HepG2 (cell line): ENCODE results near the gene GOLPH3. TPM values are rescaled to one million over a fixed set of nuclear protein-coding genes. Genes with fewer than 3 reads are reported as not detected.

Experiments
- ATAC-seq: fragments of 200-7000 bp; cut with Tn5 transposase; 3 replicates; pipeline ENCODE4 v1.9.1; 2020; ENCODE audit warnings: mild to moderate bottlenecking, moderate library complexity
- BruUV-seq: library from RNA; stranded (reverse); fragments of 400-500 nt; replicated peaks from 2 replicates; lab custom pipeline; 2021; lab: Mats Ljungman, UMichigan
- CTCF ChIA-PET: fragments of 300-600 bp; formaldehyde crosslinking; extraction: SDS; loops from one replicate; lab custom pipeline; 2021; ENCODE audit warnings: low total read pairs, inconsistent platforms, low intra/inter-chr PET ratio; lab: Yijun Ruan, JAX
- POLR2A ChIA-PET: fragments of 350-600 bp; sonication (Branson Sonifier 250); formaldehyde crosslinking; loops from one replicate; lab custom pipeline; 2020; ENCODE audit warnings: antibody characterized with exemption, inconsistent platforms; lab: Yijun Ruan, JAX
- DNase-seq: peaks from one replicate; pipeline ENCODE4 v3.0.0-alpha.2; 2015; ENCODE audit warnings: low spot score
- FAIRE-seq: peaks from 3 replicates; lab custom pipeline; 2011; peaks lifted over from hg19 to GRCh38; lab: Jason Lieb, UNC
- H2AFZ ChIP-seq: one replicate; pipeline ENCODE4 v1.6.1; 2011; ENCODE audit warnings: low read length, inconsistent platforms
- H3K27ac ChIP-seq: fragments of 300-600 bp; 3 replicates; pipeline ENCODE4 v1.8.0; 2011; ENCODE audit warnings: mixed run types, mild to moderate bottlenecking, mixed read lengths, low read length, inconsistent platforms; ENCODE audit not compliant: insufficient read depth; ENCODE audit errors: extremely low read length
- H3K27me3 ChIP-seq, 2 experiments: fragments of 200-600 bp in 1 of 2; 2 replicates in 1 of 2; 3 replicates in 1 of 2; pipeline versions ENCODE4 v1.6.0 to v1.8.0; 2011; ENCODE audit warnings: low read length in 2 of 2, mild to moderate bottlenecking in 2 of 2, moderate library complexity in 2 of 2, inconsistent platforms in 1 of 2; ENCODE audit not compliant: insufficient read depth in 2 of 2, control insufficient read depth in 1 of 2
- H3K36me3 ChIP-seq, 2 experiments: fragments of 200-600 bp in 1 of 2; replicated peaks in 1 of 2; 2 replicates in 1 of 2; 3 replicates in 1 of 2; pipeline versions ENCODE4 v1.5.1 to v1.8.0; 2011; ENCODE audit warnings: low read length in 2 of 2, inconsistent platforms in 1 of 2; ENCODE audit not compliant: insufficient read depth in 2 of 2, control insufficient read depth in 1 of 2
- H3K4me1 ChIP-seq: 2 replicates; pipeline ENCODE4 v1.5.1; 2012; ENCODE audit warnings: low read length, inconsistent platforms; ENCODE audit not compliant: insufficient read depth
- H3K4me2 ChIP-seq: 2 replicates; pipeline ENCODE4 v1.6.0; 2011; ENCODE audit warnings: low read depth, low read length, inconsistent platforms
- H3K4me3 ChIP-seq, 3 experiments: fragments of 200-600 bp in 1 of 3; sonication (generic), shearing (Covaris generic) in 1 of 3; replicated peaks in 1 of 3; 2 replicates each; pipeline ENCODE4 v1.5.1; 2011 to 2016; ENCODE audit warnings: low read length in 3 of 3, inconsistent platforms in 2 of 3, low read depth in 2 of 3, mild to moderate bottlenecking in 2 of 3, control low read depth in 1 of 3, mixed read lengths in 1 of 3; ENCODE audit not compliant: insufficient read depth in 1 of 3
- H3K79me2 ChIP-seq: one replicate; pipeline ENCODE4 v1.6.1; 2011; ENCODE audit warnings: low read length, inconsistent platforms; ENCODE audit not compliant: insufficient read depth
- H3K9ac ChIP-seq: 2 replicates; pipeline ENCODE4 v1.6.0; 2011; ENCODE audit warnings: mild to moderate bottlenecking, low read depth, low read length, inconsistent platforms; ENCODE audit not compliant: insufficient read depth
- H3K9me3 ChIP-seq: 2 replicates; pipeline ENCODE4 v1.5.1; 2012; ENCODE audit warnings: mild to moderate bottlenecking, low read length
- H4K20me1 ChIP-seq: 2 replicates; pipeline ENCODE4 v1.6.0; 2011; ENCODE audit warnings: inconsistent platforms, mild to moderate bottlenecking, low read length, moderate library complexity; ENCODE audit not compliant: insufficient read depth
- ATAD3A ChIP-seq: sonication (generic); formaldehyde crosslinking; IDR thresholded peaks from 2 replicates; pipeline ENCODE4 v1.4.0; 2020; ENCODE audit warnings: missing genetic modification reagents
- EP300 ChIP-seq, 3 experiments: sonication (generic) in 1 of 3; formaldehyde crosslinking in 1 of 3; IDR thresholded peaks; 2 replicates each; pipeline versions ENCODE4 v1.5.1 to v1.6.1; 2011 to 2020; ENCODE audit warnings: low read depth in 2 of 3, low read length in 2 of 3, borderline replicate concordance in 1 of 3, improper control_type of control experiment in 1 of 3, mild to moderate bottlenecking in 1 of 3, missing genetic modification reagents in 1 of 3, moderate library complexity in 1 of 3
- KLF11 ChIP-seq: IDR thresholded peaks from 2 replicates; pipeline ENCODE4 v1.6.1; 2016; ENCODE audit warnings: missing compliant biosample characterization
- SOX6 ChIP-seq, 2 experiments: fragments of 450-650 bp in 1 of 2; sonication (generic) in 1 of 2; formaldehyde crosslinking in 1 of 2; IDR thresholded peaks; 2 replicates each; pipeline versions ENCODE4 v1.4.0 to v1.6.1; 2017 to 2020; ENCODE audit warnings: antibody characterized with exemption in 1 of 2, mild to moderate bottlenecking in 1 of 2, missing genetic modification reagents in 1 of 2
- SP5 ChIP-seq: IDR thresholded peaks from 2 replicates; pipeline ENCODE4 v1.6.1; 2016; ENCODE audit warnings: low read depth, borderline replicate concordance
- ZFP36L2 ChIP-seq: sonication (generic); formaldehyde crosslinking; IDR thresholded peaks from 2 replicates; pipeline ENCODE4 v1.4.0; 2020; ENCODE audit warnings: missing genetic modification reagents
- ZNF557 ChIP-seq: sonication (generic); formaldehyde crosslinking; IDR thresholded peaks from 2 replicates; pipeline ENCODE4 v1.4.0; 2020; ENCODE audit warnings: missing genetic modification reagents
- ZNF644 ChIP-seq: IDR thresholded peaks from 2 replicates; pipeline ENCODE4 v1.6.1; 2016; ENCODE audit warnings: low read depth
- ZNF782 ChIP-seq: sonication (generic); formaldehyde crosslinking; IDR thresholded peaks from 2 replicates; pipeline ENCODE4 v1.4.0; 2020; ENCODE audit warnings: missing genetic modification reagents, mild to moderate bottlenecking, borderline replicate concordance
- WGBS: methylation state at CpG from one replicate; pipeline ENCODE4 v1.1.6; 2017; ENCODE audit warnings: low lambda C conversion rate; 5-methylcytosine and 5-hydroxymethylcytosine counted together
- in situ Hi-C: cut with HindIII; loops from 2 replicates; pipeline ENCODE4 v1.10.0; 2017; ENCODE audit warnings: low pct_unique_long_range_greater_than_20kb; ENCODE audit not compliant: extremely low pct_ligation_motif_present
- intact Hi-C: fragments of 100-400 bp; cut with micrococcal nuclease; formaldehyde crosslinking; loops from one replicate; pipeline ENCODE4 v1.10.0; 2022; ENCODE audit not compliant: unreplicated experiment
- polyA plus RNA-seq, 8 experiments: library from polyadenylated mRNA; depleted of rRNA in 3 of 8; stranded (reverse) in 7 of 8; unstranded in 1 of 8; fragments of >200 nt; fragmentation: Illumina TruSeq in 4 of 8; extraction: Trizol in 4 of 8; gene quantifications; 2 replicates each; pipeline versions ENCODE4 v1.2.1 to v1.2.3, GENCODE V29; 2011 to 2016; ENCODE audit warnings: low read depth in 4 of 8, missing spikeins in 1 of 8, mixed read lengths in 1 of 8; ENCODE audit not compliant: insufficient read depth in 1 of 8
- total RNA-seq, 5 experiments: library from RNA; depleted of rRNA; stranded (reverse); fragments of >200 nt; fragmentation: Illumina TruSeq; extraction: Trizol; gene quantifications; 2 replicates each; pipeline ENCODE4 v1.2.3, GENCODE V29; 2016; ENCODE audit warnings: low read depth in 1 of 5
- TF ChIP-seq, protein P1 (sequence below): sonication (generic); formaldehyde crosslinking; IDR thresholded peaks from 2 replicates; pipeline ENCODE4 v1.5.0; 2020; ENCODE audit warnings: missing genetic modification reagents, mild to moderate bottlenecking, borderline replicate concordance
- TF ChIP-seq, protein P2 (sequence below): sonication (generic); formaldehyde crosslinking; IDR thresholded peaks from 2 replicates; pipeline ENCODE4 v1.8.0; 2022; ENCODE audit warnings: missing genetic modification reagents, low read depth, mild to moderate bottlenecking, borderline replicate concordance
- TF ChIP-seq, protein P3 (sequence below): sonication (generic); formaldehyde crosslinking; IDR thresholded peaks from 2 replicates; pipeline ENCODE4 v1.4.0; 2020; ENCODE audit warnings: missing genetic modification reagents, borderline replicate concordance
- TF ChIP-seq, protein P4 (sequence below): sonication (generic); formaldehyde crosslinking; IDR thresholded peaks from 2 replicates; pipeline ENCODE4 v1.4.0; 2020; ENCODE audit warnings: mild to moderate bottlenecking, low read depth, missing genetic modification reagents

The GOLPH3 gene
- total and polyA plus RNA-seq, 2 of the 13 experiments (the other 11 are each of a cell fraction or from before 2014, with no cell fraction given): 59.5 to 84.5 TPM

DNA sequence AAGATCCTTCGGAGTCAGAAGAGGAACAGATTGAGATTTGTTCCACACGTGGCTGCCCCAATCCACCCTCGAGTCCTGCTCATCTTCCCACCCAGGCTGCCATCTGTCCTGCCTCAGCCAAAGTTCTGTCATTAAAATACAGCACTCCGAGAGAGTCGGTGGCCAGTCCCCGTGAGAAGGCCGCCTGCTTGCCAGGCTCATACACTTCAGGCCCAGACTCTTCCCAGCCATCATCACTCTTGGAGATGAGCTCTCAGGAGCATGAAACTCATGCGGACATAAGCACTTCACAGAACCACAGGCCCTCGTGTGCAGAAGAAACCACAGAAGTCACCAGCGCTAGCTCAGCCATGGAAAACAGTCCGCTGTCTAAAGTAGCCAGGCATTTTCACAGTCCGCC lies 85.9 kb downstream of the GOLPH3 start:
- Histone ChIP-seq H3K4me2 (peak overlapping the region; percentile 34; the same call in 1 of the 2 replicates), H2AFZ (no peak overlapping the region), H3K9ac (no peak overlapping the region), H3K36me3 (no peaks in the 10 kb centered on the region), H3K9me3 (no peaks in the 10 kb centered on the region), H3K79me2 (no peaks in the 10 kb centered on the region), H3K27me3 (no peaks in the 10 kb centered on the region), H4K20me1 (no peaks in the 10 kb centered on the region), H3K27ac (no peak overlapping the region), H3K4me1 (peaks cover 27% of the 10 kb centered on the region), H3K4me3 (no peak overlapping the region)
- CTCF ChIA-PET: no interaction called here
- FAIRE-seq: no peak
- 73% methylated on average over 12 of the region's 12 CpGs for WGBS
- BruUV-seq: no TSS peak
- in situ Hi-C loops (no loop called here), intact Hi-C loops (no loop called here)
- no peak for DNase-seq
- POLR2A ChIA-PET: no interaction called here
- no peak for ATAC-seq
- TF ChIP-seq SOX6 (IDR thresholded peaks at IDR 0.05) (no peak), SOX6 (CRISPR knock-in tag; IDR thresholded peaks at IDR 0.05) (no peak), ZNF557 (CRISPR knock-in tag) (no peak), KLF11 (CRISPR knock-in tag) (no peak), EP300 (IDR thresholded peaks at IDR 0.05; ENCODE audit: low read depth in 2 of 2, low read length in 2 of 2) (no peak), EP300 (CRISPR knock-in tag; IDR thresholded peaks at IDR 0.05; ENCODE audit: borderline replicate concordance) (no peak), ZNF782 (CRISPR knock-in tag) (no peak), ZNF644 (CRISPR knock-in tag) (no peak), ZFP36L2 (no peak), SP5 (no peak), ATAD3A (no peak)
- TF ChIP-seq, protein P1, sequence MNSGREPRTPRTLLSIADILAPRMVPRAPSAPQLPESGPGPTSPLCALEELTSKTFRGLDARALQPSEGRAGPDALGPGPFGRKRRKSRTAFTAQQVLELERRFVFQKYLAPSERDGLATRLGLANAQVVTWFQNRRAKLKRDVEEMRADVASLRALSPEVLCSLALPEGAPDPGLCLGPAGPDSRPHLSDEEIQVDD (CRISPR knock-in tag): no peak
- TF ChIP-seq, protein P2, sequence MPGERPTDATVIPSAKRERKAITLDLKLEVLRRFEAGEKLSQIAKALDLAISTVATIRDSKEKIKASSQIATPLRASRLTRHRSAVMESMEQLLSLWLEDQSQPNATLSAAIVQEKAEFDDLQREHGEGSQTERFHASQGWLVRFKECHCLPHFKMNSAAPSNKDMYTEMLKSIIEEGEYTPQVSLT (CRISPR knock-in tag): no peak
- TF ChIP-seq, protein P3, sequence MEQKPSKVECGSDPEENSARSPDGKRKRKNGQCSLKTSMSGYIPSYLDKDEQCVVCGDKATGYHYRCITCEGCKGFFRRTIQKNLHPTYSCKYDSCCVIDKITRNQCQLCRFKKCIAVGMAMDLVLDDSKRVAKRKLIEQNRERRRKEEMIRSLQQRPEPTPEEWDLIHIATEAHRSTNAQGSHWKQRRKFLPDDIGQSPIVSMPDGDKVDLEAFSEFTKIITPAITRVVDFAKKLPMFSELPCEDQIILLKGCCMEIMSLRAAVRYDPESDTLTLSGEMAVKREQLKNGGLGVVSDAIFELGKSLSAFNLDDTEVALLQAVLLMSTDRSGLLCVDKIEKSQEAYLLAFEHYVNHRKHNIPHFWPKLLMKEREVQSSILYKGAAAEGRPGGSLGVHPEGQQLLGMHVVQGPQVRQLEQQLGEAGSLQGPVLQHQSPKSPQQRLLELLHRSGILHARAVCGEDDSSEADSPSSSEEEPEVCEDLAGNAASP: no peak
- TF ChIP-seq, protein P4, sequence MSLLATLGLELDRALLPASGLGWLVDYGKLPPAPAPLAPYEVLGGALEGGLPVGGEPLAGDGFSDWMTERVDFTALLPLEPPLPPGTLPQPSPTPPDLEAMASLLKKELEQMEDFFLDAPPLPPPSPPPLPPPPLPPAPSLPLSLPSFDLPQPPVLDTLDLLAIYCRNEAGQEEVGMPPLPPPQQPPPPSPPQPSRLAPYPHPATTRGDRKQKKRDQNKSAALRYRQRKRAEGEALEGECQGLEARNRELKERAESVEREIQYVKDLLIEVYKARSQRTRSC: no peak
